HL-60 (cell line): ENCODE results near the gene GPC5.

ENCODE experiments used
- DNase-seq, 2 experiments: peaks; one replicate each; pipeline ENCODE4 v3.0.0-alpha.2; 2010 to 2020; ENCODE audit warnings: low read depth in 1 of 2, low spot score in 1 of 2
- H3K27ac ChIP-seq: fragments of 250-450 bp; sonication (Bioruptor Pico); replicated peaks from 2 replicates; pipeline ENCODE4 v1.5.1; 2020; ENCODE audit warnings: mild to moderate bottlenecking, moderate library complexity
- H3K27me3 ChIP-seq: fragments of 250-450 bp; sonication (Bioruptor Pico); 2 replicates; pipeline ENCODE4 v1.5.1; 2021; ENCODE audit warnings: mild to moderate bottlenecking, moderate library complexity; ENCODE audit not compliant: insufficient read depth, poor library complexity, severe bottlenecking
- H3K4me3 ChIP-seq: replicated peaks from 2 replicates; pipeline ENCODE4 v1.5.1; 2011; ENCODE audit warnings: mild to moderate bottlenecking, control low read depth, low read length; ENCODE audit not compliant: insufficient read depth
- CTCF ChIP-seq: IDR thresholded peaks from one replicate; pipeline ENCODE4 v1.5.1; 2011; ENCODE audit warnings: low read length, control low read depth, inconsistent platforms; ENCODE audit not compliant: insufficient read depth
- GABPA ChIP-seq: IDR thresholded peaks from 2 replicates; pipeline ENCODE4 v1.6.1; 2012; ENCODE audit warnings: low read depth
- POLR2AphosphoS5 ChIP-seq: IDR thresholded peaks from 2 replicates; pipeline ENCODE4 v1.6.1; 2012; ENCODE audit warnings: low read depth
- REST ChIP-seq: IDR thresholded peaks from 2 replicates; pipeline ENCODE4 v1.6.1; 2012; ENCODE audit warnings: low read depth; ENCODE audit not compliant: insufficient replicate concordance
- SPI1 ChIP-seq: IDR thresholded peaks from 2 replicates; pipeline ENCODE4 v1.6.1; 2012; ENCODE audit warnings: low read depth, mild to moderate bottlenecking, borderline replicate concordance

Gene GPC5

GRCh38 chr13:91375116-91375729, 23.2 kb upstream of the GPC5 start:
- H3K27me3 ChIP-seq, result peaks cover 8% of the 10 kb centered on the region
- peak in 1 of 2 experiments; percentile 55 for DNase-seq
- TF ChIP-seq REST (no peak), POLR2AphosphoS5 (no peak), CTCF (peak; percentile 45), GABPA (no peak)
- no peak overlapping the region for H3K4me3 ChIP-seq
- no peak overlapping the region for H3K27ac ChIP-seq

- Histone ChIP-seq H3K4me3 (no peak overlapping the region), H3K27ac (no peak overlapping the region), H3K27me3 (peaks cover 5% of the 10 kb centered on the region)
- DNase-seq, result no peak
- TF ChIP-seq POLR2AphosphoS5, result no peak
Observed at GRCh38 chr13:91381371-91381770, 17.1 kb upstream of the GPC5 start.

- Histone ChIP-seq H3K4me3 (no peak overlapping the region), H3K27me3 (peaks cover 5% of the 10 kb centered on the region), H3K27ac (no peak overlapping the region)
- DNase-seq, result no peak
- TF ChIP-seq GABPA (no peak), SPI1 (no peak), CTCF (no peak), POLR2AphosphoS5 (no peak), REST (no peak)
Observed at GRCh38 chr13:91383836-91384235, 14.6 kb upstream of the GPC5 start.

GRCh38 chr13:91384896-91385295, 13.5 kb upstream of the GPC5 start:
- no peak for TF ChIP-seq POLR2AphosphoS5
- TF ChIP-seq CTCF, result no peak
- no peak for TF ChIP-seq SPI1
- no peak for TF ChIP-seq REST
- no peak for TF ChIP-seq GABPA
- Histone ChIP-seq H3K27ac (no peak overlapping the region), H3K27me3 (peaks cover 5% of the 10 kb centered on the region), H3K4me3 (no peak overlapping the region)
- no peak for DNase-seq
